Measurements from ENCODE around the gene NSMCE4A. TPM values are rescaled to one million over a fixed set of nuclear protein-coding genes. Genes with fewer than 3 reads are reported as not detected.
"Not testable (repeated sequence)": the region's sequence is repeated elsewhere in the genome, so short reads cannot be mapped to it uniquely, and the experiment has no call there.

NSMCE4A gene
- total RNA-seq, 3 donors from 2014 or later = 50.2 to 69.8 (median 62.2) TPM

DNA sequence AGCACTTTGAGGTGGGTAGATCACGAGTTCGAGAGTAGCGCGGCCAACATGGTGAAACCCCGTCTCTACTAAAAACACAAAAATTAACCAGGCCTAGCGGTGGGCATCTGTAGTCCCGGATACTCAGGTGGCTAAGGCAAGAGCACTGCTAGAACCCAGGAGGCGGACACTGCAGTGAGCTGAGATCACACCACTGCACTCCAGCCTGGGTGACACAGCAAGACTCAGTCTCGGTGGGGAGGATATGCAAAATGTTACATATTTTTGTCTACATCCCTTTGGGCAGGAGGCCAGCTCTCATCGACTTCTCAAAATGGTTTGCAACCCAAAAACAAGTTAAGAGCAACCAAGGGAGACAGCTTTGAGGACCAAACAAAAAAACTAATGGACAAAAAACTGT lies 55.4 kb downstream of the NSMCE4A start:
- Histone ChIP-seq H3K36me3 (ENCODE audit: low read depth) (no peaks in the 10 kb centered on the region), H3K4me1 (ENCODE audit: low read depth) (no peaks in the 10 kb centered on the region), H3K9me3 (no peaks in the 10 kb centered on the region), H3K4me3 (no peak overlapping the region)
- ATAC-seq = no peak
- intact Hi-C loops (cut with DNase I, micrococcal nuclease) = no loop called here
- no peak for DNase-seq
- TF ChIP-seq CTCF (IDR thresholded peaks at IDR 0.05) = no peak

DNA sequence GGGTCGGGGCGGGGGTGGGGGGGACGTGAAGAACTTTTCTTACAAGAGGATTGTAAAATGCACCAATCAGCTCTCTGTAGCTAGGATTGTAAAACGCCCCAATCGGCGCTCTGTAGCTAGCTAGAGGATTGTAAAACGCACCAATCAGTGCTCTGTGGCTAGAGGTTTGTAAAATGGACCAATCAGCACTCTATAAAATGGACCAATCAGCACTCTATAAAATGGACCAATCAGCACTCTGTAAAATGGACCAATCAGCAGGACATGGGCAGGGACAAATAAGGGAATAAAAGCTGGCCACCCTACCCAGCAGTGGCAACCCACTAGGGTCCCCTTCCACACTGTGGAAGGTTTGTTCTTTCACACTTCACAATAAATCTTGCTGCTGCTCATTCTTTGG lies 56.2 kb downstream of the NSMCE4A start:
- H3K36me3 ChIP-seq (ENCODE audit: low read depth); DNase-seq; H3K4me3 ChIP-seq; ATAC-seq; H3K4me1 ChIP-seq (ENCODE audit: low read depth); H3K9me3 ChIP-seq; intact Hi-C loops (cut with DNase I, micrococcal nuclease): not testable (repeated sequence)

GRCh38 chr10:121914661-121915060 lies 60.4 kb downstream of the NSMCE4A start:
- ATAC-seq = no peak
- no peaks in the 10 kb centered on the region for H3K36me3 ChIP-seq (ENCODE audit: low read depth)
- intact Hi-C loops (cut with DNase I, micrococcal nuclease) = no loop called here
- no peak for TF ChIP-seq CTCF (IDR thresholded peaks at IDR 0.05)
- no peak overlapping the region for H3K4me3 ChIP-seq
- no peaks in the 10 kb centered on the region for H3K4me1 ChIP-seq (ENCODE audit: low read depth)
- H3K9me3 ChIP-seq = no peaks in the 10 kb centered on the region
- DNase-seq = no peak

DNA sequence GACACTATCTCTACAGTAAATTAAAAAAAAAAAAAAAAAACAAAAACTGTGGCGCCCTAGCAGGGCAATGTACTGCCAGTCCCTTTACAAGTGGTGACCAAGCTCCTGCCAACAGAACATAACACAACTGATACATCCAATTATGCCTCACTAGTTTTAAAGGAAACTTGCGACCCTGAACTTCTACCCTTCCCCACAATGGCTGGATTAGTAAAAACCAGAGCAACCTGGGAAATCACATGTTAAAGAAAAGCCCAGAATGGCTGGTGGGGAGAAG lies 63.7 kb downstream of the NSMCE4A start:
- DNase-seq (no peak), ATAC-seq (no peak)
- no peaks in the 10 kb centered on the region for H3K36me3 ChIP-seq (ENCODE audit: low read depth)
- intact Hi-C loops (cut with DNase I, micrococcal nuclease) = no loop called here
- H3K4me1 ChIP-seq (ENCODE audit: low read depth) = no peaks in the 10 kb centered on the region
- no peaks in the 10 kb centered on the region for H3K9me3 ChIP-seq
- no peak for TF ChIP-seq CTCF (IDR thresholded peaks at IDR 0.05)
- H3K4me3 ChIP-seq = no peak overlapping the region

GRCh38 chr10:121910673-121911420 lies 64.2 kb downstream of the NSMCE4A start:
- Histone ChIP-seq H3K9me3 (no peaks in the 10 kb centered on the region), H3K4me3 (no peak overlapping the region), H3K4me1 (ENCODE audit: low read depth) (no peaks in the 10 kb centered on the region), H3K36me3 (ENCODE audit: low read depth) (no peaks in the 10 kb centered on the region)
- DNase-seq (no peak), ATAC-seq (no peak)
- no peak for TF ChIP-seq CTCF (IDR thresholded peaks at IDR 0.05)
- intact Hi-C loops (cut with DNase I, micrococcal nuclease) = no loop called here

Other genes starting within 250 kb of the NSMCE4A start
- gene ATE1, start 47.2 kb downstream of the NSMCE4A start, total RNA-seq = 10 to 100 TPM; 42.9 to 58.9 (median 52.2) TPM
- 100 to 1,000 TPM in 2 of 3 donors, 10 to 100 TPM in 1; 97.5 to 170 (median 133) TPM for gene TACC2, start 13.9 kb upstream of the NSMCE4A start, total RNA-seq